Retinal pigment epithelial cell (primary cell): Measurements from ENCODE around the gene CRYZ.

Experiments used
- DNase-seq: peaks from one replicate; pipeline ENCODE4 v3.0.0-alpha.2; 2010; ENCODE audit warnings: low read depth
- H3K4me3 ChIP-seq: 2 replicates; pipeline ENCODE4 v1.5.1; 2011; ENCODE audit warnings: mild to moderate bottlenecking, low read length, control low read depth, moderate library complexity
- TF ChIP-seq, protein P1 (sequence below): conservative IDR thresholded peaks from 2 replicates; pipeline ENCODE4 v1.5.1; 2011; ENCODE audit warnings: low read depth, low read length, control low read depth, inconsistent platforms

Gene CRYZ

DNA sequence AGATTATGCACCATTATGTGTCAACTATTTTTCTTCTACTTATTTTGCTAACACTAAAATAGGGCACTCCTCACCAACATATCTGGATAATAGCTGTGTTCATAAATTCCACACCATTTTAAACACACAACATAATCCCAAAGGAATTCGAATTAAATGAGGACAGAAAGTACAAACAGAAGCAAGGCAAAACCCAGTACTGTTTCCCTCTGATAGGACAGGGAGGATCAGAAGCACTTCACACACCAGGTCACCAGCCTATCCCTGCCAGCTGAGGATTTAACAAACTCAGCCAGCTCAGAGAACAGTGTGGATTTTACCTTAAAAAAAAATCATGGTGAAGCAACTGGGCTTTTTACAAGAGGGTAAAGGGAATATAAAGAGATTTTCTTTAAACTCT is 20.0 kb downstream of the CRYZ start:
- TF ChIP-seq, protein P1, sequence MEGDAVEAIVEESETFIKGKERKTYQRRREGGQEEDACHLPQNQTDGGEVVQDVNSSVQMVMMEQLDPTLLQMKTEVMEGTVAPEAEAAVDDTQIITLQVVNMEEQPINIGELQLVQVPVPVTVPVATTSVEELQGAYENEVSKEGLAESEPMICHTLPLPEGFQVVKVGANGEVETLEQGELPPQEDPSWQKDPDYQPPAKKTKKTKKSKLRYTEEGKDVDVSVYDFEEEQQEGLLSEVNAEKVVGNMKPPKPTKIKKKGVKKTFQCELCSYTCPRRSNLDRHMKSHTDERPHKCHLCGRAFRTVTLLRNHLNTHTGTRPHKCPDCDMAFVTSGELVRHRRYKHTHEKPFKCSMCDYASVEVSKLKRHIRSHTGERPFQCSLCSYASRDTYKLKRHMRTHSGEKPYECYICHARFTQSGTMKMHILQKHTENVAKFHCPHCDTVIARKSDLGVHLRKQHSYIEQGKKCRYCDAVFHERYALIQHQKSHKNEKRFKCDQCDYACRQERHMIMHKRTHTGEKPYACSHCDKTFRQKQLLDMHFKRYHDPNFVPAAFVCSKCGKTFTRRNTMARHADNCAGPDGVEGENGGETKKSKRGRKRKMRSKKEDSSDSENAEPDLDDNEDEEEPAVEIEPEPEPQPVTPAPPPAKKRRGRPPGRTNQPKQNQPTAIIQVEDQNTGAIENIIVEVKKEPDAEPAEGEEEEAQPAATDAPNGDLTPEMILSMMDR = no peak
- no peak overlapping the region for H3K4me3 ChIP-seq

GRCh38 chr1:74703386-74704182 is 29.3 kb downstream of the CRYZ start:
- TF ChIP-seq, protein P1 = no peak
- no peak overlapping the region for H3K4me3 ChIP-seq
- DNase-seq = no peak

More for the DNA sequence above, 20.0 kb downstream of the CRYZ start:
- DNase-seq = peak; percentile 87

DNA sequence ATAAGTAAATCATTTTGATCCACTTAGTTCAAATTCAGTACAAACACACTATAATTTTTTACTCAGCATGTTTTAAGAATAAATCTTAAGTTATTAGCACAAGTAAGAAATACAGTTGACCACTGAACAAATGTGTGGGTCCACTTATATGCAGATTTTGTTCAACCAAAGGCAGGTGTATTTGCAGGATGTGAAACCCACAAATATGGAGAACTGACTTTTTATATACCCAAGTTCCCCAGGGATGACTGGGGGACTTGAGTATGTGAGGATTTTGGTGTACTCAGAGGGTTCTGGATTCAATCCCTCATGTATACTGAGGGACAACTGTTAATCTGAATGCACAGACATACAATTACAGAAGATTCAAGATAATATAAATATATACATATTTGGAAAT is 33.5 kb downstream of the CRYZ start:
- no peak for DNase-seq
- TF ChIP-seq, protein P1 = no peak

DNA sequence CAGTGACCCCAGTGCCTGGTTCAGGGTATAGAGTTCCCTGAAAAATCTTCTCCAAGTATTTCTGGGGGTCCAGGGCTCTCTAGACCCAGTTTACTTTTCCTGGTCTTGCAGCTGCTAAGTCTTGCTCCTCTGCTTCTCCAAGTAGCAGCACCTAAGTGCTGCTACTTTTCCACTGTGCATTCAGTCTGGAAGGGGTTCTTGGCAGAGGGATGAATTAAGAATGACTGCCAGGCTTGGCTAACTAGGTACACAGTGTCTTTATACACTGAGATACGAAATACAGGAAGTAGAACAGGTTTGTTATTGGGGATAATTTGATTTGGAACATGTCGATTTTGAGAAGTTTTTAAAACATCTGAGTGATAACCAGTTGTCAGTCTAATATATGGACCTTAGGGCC is 35.0 kb downstream of the CRYZ start:
- TF ChIP-seq, protein P1 = no peak
- H3K4me3 ChIP-seq = no peak overlapping the region
- DNase-seq = no peak

More for the DNA sequence above, 33.5 kb downstream of the CRYZ start:
- H3K4me3 ChIP-seq = no peak overlapping the region

- no peak for DNase-seq
- TF ChIP-seq, protein P1 = no peak
- no peak overlapping the region for H3K4me3 ChIP-seq
These were observed 39.4 kb downstream of the CRYZ start for GRCh38 chr1:74693473-74693872.

DNA sequence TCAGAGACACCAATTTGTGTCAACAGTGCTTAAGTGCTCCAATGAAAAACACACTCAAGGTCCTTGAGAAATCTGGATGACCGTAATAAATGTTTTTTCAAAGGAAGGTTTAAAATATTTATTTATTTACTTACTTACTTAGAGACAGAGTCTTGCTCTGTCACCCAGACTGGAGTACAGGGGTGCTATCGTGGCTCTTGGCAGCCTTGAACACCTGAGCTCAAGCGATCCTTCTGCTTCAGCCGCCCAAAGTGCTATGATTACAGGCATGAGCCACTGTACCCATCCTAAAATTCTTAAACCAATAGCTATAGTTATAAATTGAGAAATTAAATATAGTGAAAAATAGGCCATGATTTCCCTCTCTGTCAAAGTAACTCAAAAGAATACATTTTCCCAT is 41.9 kb downstream of the CRYZ start:
- no peak overlapping the region for H3K4me3 ChIP-seq
- DNase-seq = no peak
- TF ChIP-seq, protein P1 = no peak

GRCh38 chr1:74690364-74690696 is 42.5 kb downstream of the CRYZ start:
- DNase-seq = no peak
- TF ChIP-seq, protein P1 = no peak
- H3K4me3 ChIP-seq = no peak overlapping the region
